ENCODE data around the gene PDE4D. TPM values are rescaled to one million over a fixed set of nuclear protein-coding genes. Genes with fewer than 3 reads are reported as not detected.

PDE4D gene
- total RNA-seq, 1 donor from 2014 or later: 28.2 TPM

DNA sequence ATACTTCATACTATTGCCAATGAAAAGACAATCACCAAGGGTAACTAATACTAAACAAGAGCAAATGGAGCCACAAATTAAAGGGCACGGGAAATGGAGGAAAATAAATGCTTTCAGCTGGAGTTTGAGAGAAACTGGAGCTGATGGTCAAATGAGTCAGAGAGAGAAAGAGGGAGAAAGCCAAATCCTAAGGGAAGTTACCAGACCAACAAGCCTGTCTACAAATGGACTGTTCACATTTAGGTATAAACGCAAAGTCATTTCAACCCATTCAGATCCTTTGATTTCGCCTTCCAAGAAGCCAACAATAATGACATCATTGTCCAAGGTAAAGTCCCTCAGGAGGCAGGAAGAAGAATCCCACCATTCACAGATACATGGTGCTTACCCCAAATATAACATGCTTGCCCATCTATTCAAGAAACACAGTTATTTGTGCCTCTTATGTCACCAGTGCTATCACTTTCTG is 958.9 kb downstream of the PDE4D start:
- POLR2A ChIA-PET: interaction anchor here (0.7 kb wide), 1 partner anchor 312 kb away, joined by 6 read pairs; no protein-coding TSS in a partner anchor
- Mint-ChIP-seq H3K27ac (no peak overlapping the region), H3K9me3 (no peaks in the 10 kb centered on the region), H3K4me1 (no peaks in the 10 kb centered on the region), H3K27me3 (peaks cover 12% of the 10 kb centered on the region), H3K4me3 (no peak overlapping the region), H3K36me3 (ENCODE audit: low read depth) (no peaks in the 10 kb centered on the region)
- no peak for ATAC-seq (ENCODE audit: low read depth)
- no peak for DNase-seq
- intact Hi-C loops (cut with micrococcal nuclease): no loop called here
- CTCF ChIA-PET: no interaction called here
- TF ChIP-seq, protein P1, sequence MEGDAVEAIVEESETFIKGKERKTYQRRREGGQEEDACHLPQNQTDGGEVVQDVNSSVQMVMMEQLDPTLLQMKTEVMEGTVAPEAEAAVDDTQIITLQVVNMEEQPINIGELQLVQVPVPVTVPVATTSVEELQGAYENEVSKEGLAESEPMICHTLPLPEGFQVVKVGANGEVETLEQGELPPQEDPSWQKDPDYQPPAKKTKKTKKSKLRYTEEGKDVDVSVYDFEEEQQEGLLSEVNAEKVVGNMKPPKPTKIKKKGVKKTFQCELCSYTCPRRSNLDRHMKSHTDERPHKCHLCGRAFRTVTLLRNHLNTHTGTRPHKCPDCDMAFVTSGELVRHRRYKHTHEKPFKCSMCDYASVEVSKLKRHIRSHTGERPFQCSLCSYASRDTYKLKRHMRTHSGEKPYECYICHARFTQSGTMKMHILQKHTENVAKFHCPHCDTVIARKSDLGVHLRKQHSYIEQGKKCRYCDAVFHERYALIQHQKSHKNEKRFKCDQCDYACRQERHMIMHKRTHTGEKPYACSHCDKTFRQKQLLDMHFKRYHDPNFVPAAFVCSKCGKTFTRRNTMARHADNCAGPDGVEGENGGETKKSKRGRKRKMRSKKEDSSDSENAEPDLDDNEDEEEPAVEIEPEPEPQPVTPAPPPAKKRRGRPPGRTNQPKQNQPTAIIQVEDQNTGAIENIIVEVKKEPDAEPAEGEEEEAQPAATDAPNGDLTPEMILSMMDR (IDR thresholded peaks at IDR 0.05): no peak

DNA sequence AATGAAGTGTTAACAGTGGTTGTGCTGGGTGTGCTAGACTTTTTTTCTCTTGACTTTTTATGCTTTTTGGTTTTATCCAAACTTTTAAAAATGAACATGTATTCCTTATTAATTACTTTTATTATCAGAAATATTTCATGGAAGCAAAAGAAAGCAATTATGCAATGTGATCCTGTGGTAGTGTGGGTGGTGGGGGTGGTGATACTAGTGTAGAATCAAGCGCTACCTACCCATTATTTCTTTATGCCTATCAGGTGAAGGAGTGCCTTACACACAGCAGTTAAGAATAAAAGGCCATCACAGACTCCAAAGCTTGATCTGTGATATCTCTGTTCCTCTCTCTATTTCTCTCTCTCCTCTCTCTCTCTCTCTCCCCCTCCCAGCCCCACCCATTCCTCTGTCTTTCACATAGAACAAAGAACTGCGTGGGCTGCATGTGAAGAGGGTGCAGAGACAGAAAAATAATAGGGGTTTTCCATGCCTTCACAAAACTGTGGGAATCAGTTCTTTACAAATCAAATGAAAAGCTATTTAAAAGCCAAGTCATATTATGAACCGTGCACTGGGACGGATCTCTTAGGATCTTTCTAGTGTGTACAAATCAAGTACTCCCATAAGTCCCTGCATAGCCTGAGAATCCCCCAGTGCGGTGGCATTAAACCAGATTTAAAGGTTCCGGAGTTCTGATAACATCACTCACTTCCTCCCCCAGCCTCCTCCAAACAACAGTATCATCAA is 959.5 kb downstream of the PDE4D start:
- CTCF ChIA-PET: no interaction called here

DNA sequence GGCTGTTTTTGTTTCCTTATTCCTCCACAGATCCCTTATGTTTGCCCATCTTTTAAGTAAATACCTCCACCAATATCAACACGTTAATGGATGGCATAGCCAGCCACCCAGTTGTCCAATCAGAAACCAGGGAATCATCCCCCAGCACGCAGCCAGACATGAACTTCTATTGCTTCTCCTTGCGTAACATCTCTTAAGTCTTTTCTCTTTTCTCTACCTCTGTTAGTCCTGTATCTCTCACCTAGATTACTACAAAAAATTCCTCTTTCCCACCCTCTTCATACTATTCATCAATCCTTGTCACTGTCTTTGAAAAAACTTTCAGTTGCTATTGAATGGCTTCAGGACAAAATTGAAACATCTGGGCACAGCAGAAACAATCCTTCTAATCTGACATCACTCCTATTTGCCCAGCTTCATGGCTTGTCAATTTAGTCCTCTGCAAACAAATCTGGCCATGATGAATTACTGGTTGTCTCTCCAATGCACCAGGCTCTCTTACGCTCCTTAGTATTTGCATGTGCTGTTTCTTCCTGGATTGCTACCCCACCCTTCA is 961.4 kb downstream of the PDE4D start:
- Mint-ChIP-seq H3K27ac (no peak overlapping the region), H3K9me3 (no peaks in the 10 kb centered on the region), H3K4me3 (no peak overlapping the region), H3K36me3 (ENCODE audit: low read depth) (no peaks in the 10 kb centered on the region), H3K27me3 (peaks cover 13% of the 10 kb centered on the region), H3K4me1 (no peaks in the 10 kb centered on the region)
- ChIA-PET CTCF (no interaction called here), POLR2A (no interaction called here)
- no peak for ATAC-seq (ENCODE audit: low read depth)
- intact Hi-C loops (cut with micrococcal nuclease): no loop called here
- DNase-seq: no peak
- TF ChIP-seq, protein P1 (IDR thresholded peaks at IDR 0.05): no peak

More for the DNA sequence above, 959.5 kb downstream of the PDE4D start:
- H3K36me3 Mint-ChIP-seq (ENCODE audit: low read depth): no peaks in the 10 kb centered on the region
- POLR2A ChIA-PET: interaction anchor here (0.7 kb wide), 1 partner anchor 312 kb away, joined by 6 read pairs; no protein-coding TSS in a partner anchor
- TF ChIP-seq, protein P1 (IDR thresholded peaks at IDR 0.05): no peak
- ATAC-seq (ENCODE audit: low read depth): no peak
- intact Hi-C loops (cut with micrococcal nuclease): no loop called here
- H3K27ac Mint-ChIP-seq: no peak overlapping the region
- no peaks in the 10 kb centered on the region for H3K9me3 Mint-ChIP-seq
- H3K27me3 Mint-ChIP-seq: peaks cover 12% of the 10 kb centered on the region
- no peak overlapping the region for H3K4me3 Mint-ChIP-seq
- no peaks in the 10 kb centered on the region for H3K4me1 Mint-ChIP-seq
- DNase-seq: no peak

DNA sequence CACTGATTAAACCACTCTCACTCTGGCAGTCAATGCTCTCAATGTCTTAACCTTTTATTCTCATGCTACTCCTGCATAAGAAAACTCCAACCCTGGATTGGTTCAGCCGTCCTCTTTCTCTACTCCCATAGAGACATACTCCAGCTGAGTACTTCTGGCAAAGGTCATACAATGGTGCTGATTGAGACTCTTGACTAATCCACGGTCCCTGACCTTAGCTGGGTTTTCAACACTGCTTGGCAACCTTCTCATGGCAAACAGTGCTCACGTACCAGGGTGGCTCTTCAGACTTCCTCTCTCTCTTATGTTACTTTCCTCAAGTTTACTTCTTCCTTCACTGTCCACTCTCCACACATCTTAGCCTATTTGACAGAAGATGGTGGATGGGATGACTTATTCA is 963.0 kb downstream of the PDE4D start:
- POLR2A ChIA-PET: no interaction called here
- CTCF ChIA-PET: no interaction called here
- ATAC-seq (ENCODE audit: low read depth) (no peak), DNase-seq (no peak)
- TF ChIP-seq, protein P1 (IDR thresholded peaks at IDR 0.05): no peak
- Mint-ChIP-seq H3K4me1 (no peaks in the 10 kb centered on the region), H3K4me3 (no peak overlapping the region), H3K36me3 (ENCODE audit: low read depth) (no peaks in the 10 kb centered on the region), H3K27ac (no peak overlapping the region), H3K9me3 (no peaks in the 10 kb centered on the region), H3K27me3 (peaks cover 19% of the 10 kb centered on the region)
- intact Hi-C loops (cut with micrococcal nuclease): no loop called here

DNA sequence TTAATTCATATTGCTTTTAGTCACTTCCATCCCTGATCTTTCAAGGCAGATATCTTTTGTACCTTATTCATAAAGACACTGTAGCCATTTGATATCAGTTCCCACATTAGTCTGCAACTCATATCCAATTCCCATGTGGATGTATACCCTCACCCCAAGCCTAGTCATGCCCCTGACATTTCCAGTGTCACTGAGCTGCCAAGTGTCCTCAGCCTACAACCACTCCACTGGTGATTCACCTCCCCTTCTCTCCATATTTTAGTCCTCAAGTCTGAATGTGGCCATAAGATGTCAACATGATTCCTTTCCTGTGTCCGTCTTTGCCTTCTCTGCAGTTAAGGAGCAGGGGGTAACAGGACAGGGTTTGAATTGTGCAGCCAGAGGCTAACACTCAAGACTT is 963.8 kb downstream of the PDE4D start:
- no peak for ATAC-seq (ENCODE audit: low read depth)

More for the DNA sequence above, 963.8 kb downstream of the PDE4D start:
- Mint-ChIP-seq H3K36me3 (ENCODE audit: low read depth) (no peaks in the 10 kb centered on the region), H3K4me3 (no peak overlapping the region), H3K27me3 (peaks cover 18% of the 10 kb centered on the region), H3K4me1 (no peaks in the 10 kb centered on the region), H3K27ac (no peak overlapping the region), H3K9me3 (no peaks in the 10 kb centered on the region)
- intact Hi-C loops (cut with micrococcal nuclease): no loop called here
- no peak for DNase-seq
- ChIA-PET CTCF (no interaction called here), POLR2A (no interaction called here)
- TF ChIP-seq, protein P1 (IDR thresholded peaks at IDR 0.05): no peak
